Dedifferentiated amniotic fluid mesenchymal stem cell (primary cell): Measurements from ENCODE around the gene ITGB8.
A peak's percentile ranks its signal among the peaks of the same experiment; 100 is the strongest.
"Not testable (repeated sequence)": the region's sequence is repeated elsewhere in the genome, so short reads cannot be mapped to it uniquely, and the experiment has no call there.

Experiments used
- DNase-seq: peaks from one replicate; pipeline ENCODE4 v3.0.0-alpha.2; 2016; ENCODE audit errors: extremely low spot score

The ITGB8 gene

DNA sequence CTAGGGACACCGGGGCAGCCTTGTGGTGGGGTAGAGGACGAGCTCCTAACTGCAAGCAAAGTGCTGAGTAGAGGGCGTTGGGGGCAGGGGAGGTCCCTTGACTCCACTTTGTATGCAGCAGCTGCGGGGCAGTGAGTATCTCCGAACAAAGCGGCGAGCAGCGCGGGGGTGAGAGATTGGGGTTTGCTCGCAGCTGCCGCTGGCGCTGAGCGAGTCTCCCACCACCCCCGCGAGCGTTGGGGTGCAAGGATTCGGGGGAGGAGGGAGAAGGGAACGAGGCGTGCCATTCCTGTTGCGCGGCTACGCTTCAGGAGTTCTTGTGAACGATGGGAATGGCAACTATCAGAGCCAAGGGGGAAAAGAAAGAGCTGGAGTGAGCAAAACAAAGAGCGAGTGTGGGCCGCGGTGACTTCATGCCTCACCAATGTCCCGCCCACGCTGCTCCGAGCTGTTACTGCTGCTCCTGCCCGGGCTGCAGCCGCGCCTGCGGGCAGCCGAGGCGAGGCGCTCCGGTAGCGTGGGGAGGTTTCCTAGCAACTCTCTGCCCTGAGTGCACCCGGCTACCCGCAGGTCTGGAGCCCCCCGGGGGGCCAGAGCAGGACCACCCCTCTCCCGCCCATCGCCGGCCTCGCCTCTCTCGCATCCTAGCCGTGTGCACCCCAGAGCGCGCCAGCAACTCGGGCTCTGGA lies at the start of gene ITGB8:
TSS of gene ITGB8 (plus strand) at position 662 of the 689 bp plus-strand sequence. CDS start 907 bp downstream, outside the sequence.
- DNase-seq = peak; percentile 92

DNA sequence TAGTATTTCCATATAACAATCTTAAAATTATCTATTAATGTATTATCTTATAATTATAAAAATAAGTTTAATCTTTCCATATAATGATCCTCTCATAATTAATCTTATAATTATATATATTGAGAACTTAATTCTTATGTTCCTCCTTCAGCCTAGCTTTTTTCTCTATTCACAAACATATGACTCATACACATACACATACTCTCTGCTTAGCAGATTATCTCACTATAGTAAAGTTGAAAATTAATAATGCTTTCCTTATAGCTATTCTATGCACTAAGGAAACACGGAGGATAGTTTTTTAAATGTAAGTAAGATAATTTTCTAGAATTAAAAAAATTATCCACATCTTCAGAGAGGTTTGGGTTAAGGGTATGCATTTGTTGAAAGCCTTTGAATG lies 47.7 kb upstream of the ITGB8 start:
- DNase-seq = no peak

DNA sequence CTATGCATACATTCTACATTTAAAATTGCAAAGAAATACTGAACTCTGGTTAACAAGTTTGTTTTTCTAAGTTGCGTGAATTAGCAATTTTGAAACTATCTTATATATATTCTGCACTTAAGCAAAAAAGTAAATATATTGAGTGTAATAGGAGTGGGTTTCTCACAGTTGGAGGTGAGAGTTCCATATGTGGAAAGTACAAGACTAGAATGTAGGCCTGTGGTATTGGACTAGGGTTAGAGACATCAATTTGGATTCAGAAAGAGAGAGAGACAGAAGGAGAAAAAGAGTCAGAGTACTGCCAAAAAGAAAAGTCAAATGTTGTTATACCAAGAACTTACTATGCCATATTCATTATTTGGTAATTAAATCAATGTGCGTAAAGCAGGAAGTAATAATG lies 47.3 kb upstream of the ITGB8 start:
- DNase-seq = no peak

DNA sequence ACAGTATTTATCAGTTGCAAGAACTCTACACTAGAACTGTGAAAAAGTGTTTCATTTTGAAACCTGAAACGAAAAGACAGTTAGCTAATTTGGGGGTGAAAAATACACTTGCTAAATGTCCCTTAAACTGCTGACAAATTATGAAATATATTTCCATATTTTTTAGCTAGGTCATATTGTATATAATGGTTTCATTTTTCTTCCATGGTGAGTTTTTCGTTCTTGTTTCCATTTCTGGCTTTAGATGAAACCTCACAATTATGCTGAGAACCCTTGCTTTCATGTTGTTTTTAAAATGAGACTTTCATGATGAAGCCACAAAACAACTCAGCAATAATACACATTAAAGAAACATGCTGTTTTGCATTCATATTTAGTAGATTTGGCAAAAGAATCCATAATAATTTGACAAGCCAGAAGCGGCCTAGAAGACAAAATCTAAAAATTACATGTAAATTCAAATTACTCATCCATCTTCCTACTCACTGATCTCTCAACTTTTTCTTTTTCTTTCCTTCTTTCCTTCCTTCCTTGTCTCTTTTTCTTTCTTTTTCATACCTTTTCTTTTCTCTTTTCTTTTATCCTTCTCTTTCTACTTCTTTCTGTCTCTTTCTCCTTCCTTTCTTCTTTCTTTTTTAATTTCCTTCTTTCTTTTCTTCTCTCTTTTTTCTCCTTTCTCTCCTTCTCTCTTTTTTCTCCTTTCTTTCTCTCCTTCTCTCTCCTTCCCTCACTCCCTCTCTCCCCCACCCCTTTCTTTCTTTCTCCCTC lies 46.5 kb upstream of the ITGB8 start:
- DNase-seq = no peak

DNA sequence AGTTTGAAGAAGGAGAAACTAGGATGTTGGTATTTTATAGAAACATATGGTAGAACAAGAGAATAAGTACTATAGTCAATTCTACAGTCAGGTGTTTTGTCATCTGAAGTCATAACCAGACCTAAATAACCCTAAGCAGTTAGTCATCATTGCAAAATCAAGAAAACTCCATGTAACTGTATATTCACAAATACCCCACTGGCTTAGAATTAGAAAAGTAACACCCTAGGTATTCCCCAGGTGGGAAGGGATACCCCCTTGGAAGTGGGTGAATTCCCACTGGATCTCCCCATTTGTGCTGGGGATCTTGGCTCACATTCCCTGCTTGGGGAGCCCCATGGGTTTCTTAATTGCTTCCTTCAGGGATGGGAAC lies 45.9 kb upstream of the ITGB8 start:
- DNase-seq = no peak

DNA sequence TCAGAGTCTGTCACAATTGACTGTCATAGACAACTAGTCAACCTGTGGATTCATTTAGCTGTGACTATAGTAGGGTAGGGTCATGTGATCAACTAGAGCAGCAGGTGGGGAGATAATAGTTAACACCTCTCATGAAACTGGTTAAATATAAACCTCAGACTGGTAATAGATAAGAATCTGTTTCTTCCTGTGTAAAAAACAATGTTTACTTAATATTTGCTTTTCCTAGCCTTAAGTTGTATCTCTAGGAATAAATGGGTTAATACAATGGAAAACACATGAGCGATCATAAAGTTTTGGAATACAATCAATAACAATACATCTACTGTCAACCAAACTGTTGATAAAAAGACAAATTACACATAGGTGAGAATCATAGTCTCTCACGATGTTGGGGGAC lies 43.4 kb upstream of the ITGB8 start:
- DNase-seq = no peak

DNA sequence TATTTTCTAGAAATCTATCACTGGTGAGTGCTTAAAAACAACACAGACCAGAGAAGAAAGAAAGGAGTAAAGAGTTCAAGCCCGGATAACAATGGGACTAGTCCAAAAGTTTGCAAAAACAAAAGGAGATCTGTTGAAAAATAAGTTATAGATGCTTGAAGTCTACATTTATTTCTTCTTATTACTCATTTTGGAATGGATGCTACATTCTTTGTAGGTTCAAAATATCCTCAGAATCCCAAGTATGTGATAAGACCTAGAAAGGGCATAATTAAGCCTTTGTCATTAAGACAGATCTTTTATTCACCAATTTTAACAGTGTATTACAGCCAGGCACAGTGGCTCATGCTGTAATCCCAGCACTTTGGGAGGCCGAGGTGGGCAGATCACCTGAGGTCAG lies 42.7 kb upstream of the ITGB8 start:
- no peak for DNase-seq

DNA sequence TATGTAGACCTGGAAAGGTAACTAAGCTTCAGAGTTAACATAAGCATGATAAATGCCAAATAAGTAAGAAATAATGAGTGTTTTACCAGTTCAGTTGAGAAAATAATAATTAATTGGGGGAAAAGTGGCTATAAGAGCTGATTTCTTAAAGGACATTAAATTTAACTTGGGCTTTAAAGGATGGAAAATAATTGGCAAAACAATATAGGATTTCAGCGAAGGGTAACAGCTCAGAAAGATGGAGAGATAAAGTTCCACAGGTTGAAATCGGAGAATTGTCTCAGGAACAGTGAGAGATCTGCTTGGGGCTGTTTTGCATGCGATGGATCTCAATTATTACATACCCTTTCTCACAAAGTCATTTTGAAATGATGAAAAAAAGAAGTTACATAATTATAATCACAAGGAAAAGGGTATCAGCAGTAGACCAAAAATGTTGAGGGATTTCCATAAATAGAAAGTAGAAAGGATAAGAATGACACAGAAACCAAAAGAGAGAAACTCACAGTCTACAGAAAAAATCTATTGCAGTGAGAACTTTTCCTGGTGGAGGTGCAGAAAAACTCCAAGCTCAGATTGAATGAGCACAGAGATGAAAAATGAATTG lies 40.1 kb upstream of the ITGB8 start:
- DNase-seq = no peak

DNA sequence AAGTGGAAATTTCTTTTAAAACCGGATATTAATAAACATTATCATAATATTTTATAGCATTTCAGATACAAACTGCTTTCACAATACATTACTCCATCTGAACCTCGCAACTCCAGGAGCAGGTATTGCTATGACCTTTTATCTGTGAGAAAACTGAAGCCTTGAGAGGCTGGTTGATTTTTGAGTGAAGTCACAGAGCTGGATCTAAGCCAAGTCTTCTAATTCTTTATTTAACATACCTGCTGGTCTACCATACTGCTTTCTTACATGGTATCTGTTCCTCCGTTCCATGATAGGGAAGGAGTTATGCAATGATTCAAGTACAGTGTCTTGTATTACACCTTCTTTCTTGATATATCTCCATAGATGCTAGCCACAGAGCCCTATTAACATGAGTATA lies 37.4 kb upstream of the ITGB8 start:
- DNase-seq = no peak

DNA sequence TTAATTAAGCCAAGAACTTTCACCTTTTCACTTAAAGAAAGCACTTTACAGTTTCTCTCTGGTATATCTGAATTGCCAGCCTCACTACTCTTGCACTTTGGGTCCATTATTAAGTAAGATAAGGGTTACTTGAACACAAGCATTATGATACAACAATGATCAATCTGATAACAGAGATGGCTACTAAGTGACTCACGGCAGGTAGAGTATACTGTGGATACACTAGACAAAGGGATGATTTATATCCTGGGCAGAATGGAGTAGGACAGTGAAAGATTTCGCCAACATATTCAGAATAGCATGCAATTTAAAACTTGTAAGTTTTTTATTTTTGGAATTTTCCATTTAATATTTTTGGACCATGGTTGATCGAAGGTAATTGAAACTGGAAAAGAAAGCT lies 34.3 kb upstream of the ITGB8 start:
- no peak for DNase-seq

DNA sequence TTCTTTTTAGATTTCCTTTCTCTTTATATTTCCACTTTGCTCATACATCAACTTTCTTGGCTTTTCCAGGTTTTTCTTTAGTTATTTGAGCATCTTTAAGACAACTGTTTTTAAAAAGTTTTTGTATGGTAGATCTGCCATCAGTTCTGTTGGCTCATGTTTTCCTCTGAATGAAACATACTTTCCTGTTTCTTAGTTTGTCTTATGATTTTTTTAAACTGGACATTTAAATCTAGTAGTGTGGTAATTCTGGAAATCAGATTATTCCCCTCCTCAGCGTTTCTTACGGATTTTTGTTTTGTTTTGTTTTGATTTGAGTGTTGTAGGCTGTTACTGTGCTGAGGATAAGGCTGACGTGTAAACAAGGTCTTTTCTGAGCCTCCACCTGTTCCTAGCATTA lies 33.8 kb upstream of the ITGB8 start:
- no peak for DNase-seq

DNA sequence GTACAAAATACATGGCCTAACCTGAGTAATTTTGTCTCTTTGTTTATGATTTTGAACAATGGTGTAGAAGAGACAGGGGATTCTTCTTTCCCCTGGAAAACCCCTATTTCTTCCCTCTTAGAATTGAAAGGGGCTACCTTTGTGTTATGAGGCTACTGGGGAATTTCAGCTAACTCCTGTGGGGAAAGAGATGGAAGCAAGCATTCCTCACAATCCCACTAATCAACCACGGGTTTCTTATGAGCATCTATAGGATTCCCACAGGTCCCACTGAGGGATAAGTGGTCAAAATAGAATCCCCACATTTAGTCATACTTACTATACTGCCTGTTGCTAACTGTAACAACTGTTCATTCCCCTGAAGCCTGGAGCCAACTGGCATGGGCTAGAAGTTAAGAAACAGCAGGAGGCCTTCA lies 32.2 kb upstream of the ITGB8 start:
- DNase-seq = no peak

DNA sequence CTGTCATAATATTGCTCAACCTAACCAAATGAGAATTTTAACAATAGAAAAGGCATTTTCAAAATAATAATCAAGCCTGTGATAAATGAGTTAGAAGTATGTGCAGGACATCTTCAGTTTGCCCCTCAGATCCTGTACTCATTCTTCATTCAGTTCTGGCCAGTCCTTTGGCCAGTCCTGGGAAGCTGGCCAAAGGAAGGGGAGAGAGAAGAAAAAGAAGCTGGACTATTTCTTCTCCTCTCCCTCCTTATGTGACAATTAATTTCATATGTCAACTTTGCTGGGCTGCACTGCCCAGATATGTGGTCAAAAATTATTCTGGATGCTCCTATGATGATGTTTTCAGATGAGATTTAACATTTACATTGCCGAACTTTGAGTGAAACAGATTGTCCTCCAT lies 31.6 kb upstream of the ITGB8 start:
- no peak for DNase-seq

DNA sequence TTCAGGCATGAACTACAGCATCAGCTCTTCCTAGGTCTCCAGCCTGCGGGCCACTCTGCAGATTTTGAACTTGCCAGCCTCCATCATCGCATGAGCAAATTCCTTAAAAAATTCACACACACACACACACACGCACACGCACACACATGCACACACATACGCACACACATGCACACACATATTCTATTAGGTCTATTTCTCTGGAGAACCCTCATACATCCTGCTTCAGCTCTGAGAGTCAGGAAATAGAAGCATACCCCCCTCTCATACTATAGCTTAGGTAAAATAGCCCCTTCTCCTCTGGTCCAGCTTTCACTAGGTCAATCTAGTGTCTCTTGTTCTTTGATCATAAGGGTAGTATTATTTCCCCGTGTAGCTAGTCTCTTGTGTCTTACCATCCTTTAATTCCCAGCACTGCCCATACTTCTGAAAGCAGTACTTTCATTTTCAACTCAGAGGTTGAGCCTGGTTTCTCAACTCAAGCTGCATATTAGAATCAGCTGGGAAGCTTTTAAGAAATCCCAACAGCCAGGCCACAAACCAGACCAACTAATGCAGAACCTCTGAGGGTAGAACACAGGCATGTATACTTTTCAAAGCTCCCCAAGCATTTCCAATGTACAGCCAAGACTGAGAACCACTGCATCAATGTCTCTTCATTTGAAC lies 30.9 kb upstream of the ITGB8 start:
- DNase-seq = peak; percentile 60

DNA sequence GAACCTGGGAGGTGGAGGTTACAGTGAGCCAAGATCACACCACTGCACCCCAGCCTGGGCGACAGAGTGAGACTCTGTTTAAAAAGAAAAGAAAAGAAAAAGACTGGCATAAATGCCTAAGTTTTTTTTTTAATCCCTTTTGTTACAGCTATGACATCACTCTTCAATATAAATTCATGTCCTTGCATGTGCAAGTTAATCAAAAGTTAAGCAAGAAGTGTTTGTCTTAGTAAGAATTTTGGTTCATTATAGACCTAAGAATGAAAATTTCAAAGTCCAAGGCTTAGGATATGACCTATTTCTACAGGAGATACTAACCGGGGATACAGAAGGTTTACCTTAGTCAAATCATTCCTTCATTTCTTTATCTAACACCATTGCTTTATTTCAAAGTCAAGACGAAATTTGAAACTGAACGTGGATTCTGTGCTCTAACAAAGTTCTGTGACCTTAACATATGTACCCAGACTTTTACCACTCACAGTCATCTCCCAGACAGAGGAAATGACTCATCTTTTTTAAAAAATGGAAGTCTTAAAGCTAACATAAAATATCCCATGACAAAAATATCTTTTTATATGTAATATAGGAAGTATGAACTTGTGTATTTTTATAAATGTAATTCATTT lies 29.3 kb upstream of the ITGB8 start:
- DNase-seq = no peak

DNA sequence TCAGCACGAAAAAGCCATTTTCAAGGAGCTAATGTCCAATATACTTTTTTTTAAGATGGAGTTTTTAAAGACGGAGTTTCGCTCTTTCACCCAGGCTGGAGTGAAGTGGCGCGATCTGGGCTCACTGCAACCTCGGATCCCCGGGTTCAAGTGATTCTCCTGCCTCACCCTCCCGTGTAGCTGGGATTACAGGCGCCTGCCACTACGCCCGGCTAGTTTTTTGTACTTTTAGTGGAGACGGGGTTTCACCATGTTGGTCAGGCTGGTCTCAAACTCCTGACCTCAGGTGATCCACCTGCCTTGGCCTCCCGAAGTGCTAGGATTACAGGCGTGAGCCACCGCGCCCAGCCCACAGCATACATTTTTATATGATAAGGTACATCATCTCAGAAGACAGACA lies 28.4 kb upstream of the ITGB8 start:
- not testable (repeated sequence) for DNase-seq

DNA sequence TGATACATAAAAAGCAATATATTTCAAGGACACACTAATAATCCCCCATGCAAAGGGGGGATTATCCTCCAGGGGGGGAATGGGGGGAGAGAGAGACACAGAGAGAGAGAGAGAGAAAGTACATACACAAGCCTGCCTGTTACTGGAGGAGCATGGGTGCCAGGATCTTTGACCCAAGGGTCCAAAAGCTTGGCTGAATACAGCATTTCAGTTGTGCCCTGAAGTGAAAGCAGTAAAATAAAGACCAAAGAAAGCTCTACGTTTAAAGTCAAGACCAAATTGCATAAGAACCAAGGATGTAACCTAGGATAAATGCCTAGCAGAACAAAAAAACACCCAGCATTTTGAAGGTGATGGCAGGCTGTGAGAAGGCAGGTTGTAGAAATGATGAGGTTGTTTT lies 27.8 kb upstream of the ITGB8 start:
- no peak for DNase-seq

DNA sequence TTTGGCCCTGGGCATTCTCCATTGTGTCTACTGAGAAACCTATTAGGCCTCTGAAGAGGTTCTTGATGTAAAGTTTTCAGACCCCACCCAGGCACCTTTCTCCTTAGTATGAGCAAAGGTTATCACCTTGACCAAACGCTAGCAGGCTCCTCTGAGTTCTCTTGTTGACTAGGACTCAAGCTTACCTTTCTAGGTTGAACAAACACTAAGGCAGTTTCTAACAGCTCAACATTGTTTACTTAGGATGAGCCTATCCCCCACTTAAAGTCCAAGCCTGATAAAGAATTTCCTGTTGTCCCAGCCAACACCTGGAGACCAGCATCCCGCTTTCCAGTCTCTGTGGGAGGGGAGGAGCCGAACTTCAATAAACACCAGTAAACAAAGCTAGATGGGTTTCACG lies 26.3 kb upstream of the ITGB8 start:
- no peak for DNase-seq

DNA sequence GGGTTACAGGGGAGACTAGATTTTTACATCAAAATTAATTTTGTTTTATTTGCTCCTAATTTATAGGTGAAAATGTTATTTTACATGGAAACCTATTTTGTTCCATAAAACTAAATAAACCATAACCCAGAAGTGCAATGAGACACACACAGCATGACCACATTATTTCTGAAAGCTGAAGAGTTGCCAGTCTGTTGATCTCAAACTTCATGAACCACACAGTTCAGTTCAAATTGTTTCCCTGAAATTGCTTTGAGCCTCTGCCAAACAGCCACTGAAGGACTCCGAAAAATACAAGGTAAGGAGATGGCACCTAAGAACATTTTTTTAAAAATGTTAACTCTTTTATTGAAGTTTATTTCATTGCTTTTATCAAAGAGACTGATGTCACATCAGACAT lies 25.0 kb upstream of the ITGB8 start:
- DNase-seq = no peak

DNA sequence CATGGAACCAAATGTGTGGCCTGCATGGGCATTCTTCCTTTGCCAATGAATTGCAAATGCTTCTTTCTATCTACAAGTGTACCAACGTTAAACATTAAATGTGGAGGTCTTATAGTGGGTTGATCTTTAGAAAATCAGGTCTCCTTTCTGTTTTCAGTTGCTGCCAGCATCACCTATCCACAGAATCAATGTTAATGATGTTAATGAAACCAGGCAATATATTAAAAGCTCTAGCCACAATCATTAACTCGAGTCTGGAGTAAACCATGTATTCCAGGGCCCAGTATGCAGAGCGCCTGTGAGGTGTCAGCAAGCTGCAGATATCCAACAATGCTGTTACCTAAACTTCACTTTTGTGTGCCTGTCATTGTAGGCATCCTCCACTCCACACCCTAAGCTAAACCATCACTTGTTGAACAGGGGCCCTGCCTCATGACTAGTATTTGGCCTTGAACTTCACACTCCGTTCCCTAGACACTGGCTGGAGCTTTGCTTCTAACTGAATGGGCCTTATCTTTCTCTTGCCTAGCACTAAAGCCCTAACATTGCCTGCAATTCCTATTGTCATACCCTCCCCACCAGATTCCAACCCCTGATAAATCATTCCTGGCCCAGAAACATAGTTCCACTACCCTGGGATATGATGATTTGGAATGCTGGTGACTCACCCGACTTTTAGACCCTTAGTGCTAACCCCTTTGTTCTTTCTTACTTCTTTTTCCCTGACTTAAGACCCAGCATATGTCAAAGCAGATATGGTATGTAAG lies 24.3 kb upstream of the ITGB8 start:
- no peak for DNase-seq

DNA sequence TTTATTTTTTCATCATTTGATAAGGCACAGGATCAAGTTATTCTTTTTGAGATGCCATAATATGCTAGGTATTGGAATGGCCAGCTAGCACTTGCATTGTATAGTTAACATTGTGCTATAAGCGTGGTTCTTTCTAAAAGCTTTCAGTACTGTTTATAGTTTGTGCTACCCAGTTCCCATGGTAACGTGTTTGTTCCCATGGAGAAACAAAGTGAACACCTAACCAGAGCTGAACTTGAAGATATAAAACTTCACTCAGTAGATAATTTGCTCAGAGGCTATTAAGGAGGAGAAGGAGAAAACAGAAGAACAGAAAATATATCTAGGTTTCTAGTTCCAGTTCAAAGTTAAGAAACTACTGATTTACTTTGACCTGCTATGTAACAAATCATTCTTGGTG lies 23.6 kb upstream of the ITGB8 start:
- DNase-seq = no peak
